Fibroblast of skin of back (primary cell): Measurements from ENCODE around the gene CFP. TPM values are rescaled to one million over a fixed set of nuclear protein-coding genes. Genes with fewer than 3 reads are reported as not detected.
"Not testable (repeated sequence)": the region's sequence is repeated elsewhere in the genome, so short reads cannot be mapped to it uniquely, and the experiment has no call there.

Experiments used
- DNase-seq: peaks from one replicate; pipeline ENCODE4 v3.0.0-alpha.2; 2013
- polyA plus RNA-seq, 2 experiments: library from polyadenylated mRNA; unstranded; fragments of 120-200 nt; gene quantifications; one replicate each; pipeline ENCODE4 v1.2.1, GENCODE V29; 2013; ENCODE audit not compliant: insufficient read length in 2 of 2

The CFP gene
- polyA plus RNA-seq (2013, experiment 1 of 2; ENCODE audit: insufficient read length) = 0.19 TPM
- polyA plus RNA-seq (2013, experiment 2 of 2; ENCODE audit: insufficient read length) = 0.07 TPM

- no peak for DNase-seq
Measured at GRCh38 chrX:47629419-47630200, at the start of gene CFP. CFP (minus strand) TSS chrX:47629930; CDS start chrX:47629844, 86 bp downstream.

GRCh38 chrX:47675959-47676859 lies 46.5 kb upstream of the CFP start:
- DNase-seq = not testable (repeated sequence)

- DNase-seq = no peak
Measured at GRCh38 chrX:47674776-47675175, 45.0 kb upstream of the CFP start.

- not testable (repeated sequence) for DNase-seq
Measured at GRCh38 chrX:47665797-47666196, 36.1 kb upstream of the CFP start.

- DNase-seq = peak; percentile 31
Measured at GRCh38 chrX:47664737-47665136, 35.0 kb upstream of the CFP start.

- peak; percentile 96 for DNase-seq
Measured at GRCh38 chrX:47662144-47662657, 32.5 kb upstream of the CFP start.

GRCh38 chrX:47661539-47661938 lies 31.8 kb upstream of the CFP start:
- DNase-seq = no peak

GRCh38 chrX:47659421-47659726 lies 29.6 kb upstream of the CFP start:
- DNase-seq = no peak

- DNase-seq = peak; percentile 95
Measured at GRCh38 chrX:47658684-47659420, 29.1 kb upstream of the CFP start, which contains the start of gene UXT. UXT (minus strand) TSS chrX:47659180; CDS start chrX:47658927, 253 bp downstream.

GRCh38 chrX:47658301-47658683 lies 28.6 kb upstream of the CFP start:
- DNase-seq = no peak

GRCh38 chrX:47651043-47651905 lies 21.5 kb upstream of the CFP start:
- no peak for DNase-seq

- peak; percentile 98 for DNase-seq
Measured at GRCh38 chrX:47650164-47651042, 20.7 kb upstream of the CFP start, which contains the start of gene ELK1. ELK1 (minus strand) TSS chrX:47650563; CDS start chrX:47641441, 9,122 bp downstream.

GRCh38 chrX:47649781-47650163 lies 20.0 kb upstream of the CFP start:
- no peak for DNase-seq

GRCh38 chrX:47649271-47649670 lies 19.5 kb upstream of the CFP start:
- DNase-seq = no peak

- peak; percentile 11 for DNase-seq
Measured at GRCh38 chrX:47648376-47648775, 18.6 kb upstream of the CFP start.

- no peak for DNase-seq
Measured at GRCh38 chrX:47646636-47647035, 16.9 kb upstream of the CFP start.

- DNase-seq = no peak
Measured at GRCh38 chrX:47645530-47645929, 15.8 kb upstream of the CFP start.

- peak; percentile 41 for DNase-seq
Measured at GRCh38 chrX:47644557-47645091, 14.9 kb upstream of the CFP start.

GRCh38 chrX:47643926-47644325 lies 14.2 kb upstream of the CFP start:
- DNase-seq = peak; percentile 30

- DNase-seq = no peak
Measured at GRCh38 chrX:47638816-47639215, 9.1 kb upstream of the CFP start.
